Suprapubic skin (tissue), 3 donors: ENCODE data around the gene XYLT1.

Source experiments
- POLR2A ChIP-seq, 2 donors: fragments of 450-650 bp; IDR thresholded peaks; one replicate each; pipeline ENCODE4 v1.6.1; 2017; ENCODE audit warnings: antibody characterized with exemption in 2 of 2, mild to moderate bottlenecking in 2 of 2, moderate library complexity in 2 of 2
- TF ChIP-seq, protein P1 (sequence below), 2 donors: fragments of 200-600 bp in 1 of 2; fragments of 450-650 bp in 1 of 2; sonication (generic) in 1 of 2; IDR thresholded peaks; one replicate each; pipeline ENCODE4 v1.5.1; 2016 to 2019; ENCODE audit warnings: antibody characterized with exemption in 2 of 2, mild to moderate bottlenecking in 1 of 2, moderate library complexity in 1 of 2

DNA sequence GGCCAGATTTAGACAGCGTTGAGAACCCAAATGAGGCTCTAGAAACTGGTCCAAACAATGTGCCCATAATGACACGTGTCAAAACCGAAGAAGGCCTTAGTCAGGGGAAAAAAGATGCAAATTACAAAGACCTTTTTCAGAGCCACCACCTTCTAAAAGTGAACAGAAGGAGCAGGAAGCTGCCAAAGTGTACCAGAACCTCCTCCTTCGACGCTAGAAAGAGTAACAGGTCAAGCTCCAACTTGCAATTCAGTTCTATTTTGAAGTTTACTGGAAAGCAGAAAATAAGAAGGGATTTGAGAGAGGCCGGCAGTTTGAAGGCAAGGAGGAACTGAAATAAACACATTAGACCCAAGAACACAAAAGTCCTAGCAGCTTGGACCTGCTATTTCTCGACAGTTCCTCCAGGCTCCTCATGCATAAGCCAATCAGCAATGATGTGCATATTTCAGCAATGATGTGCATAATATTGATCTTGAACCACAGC lies 61.8 kb downstream of the XYLT1 start:
- TF ChIP-seq, protein P1, sequence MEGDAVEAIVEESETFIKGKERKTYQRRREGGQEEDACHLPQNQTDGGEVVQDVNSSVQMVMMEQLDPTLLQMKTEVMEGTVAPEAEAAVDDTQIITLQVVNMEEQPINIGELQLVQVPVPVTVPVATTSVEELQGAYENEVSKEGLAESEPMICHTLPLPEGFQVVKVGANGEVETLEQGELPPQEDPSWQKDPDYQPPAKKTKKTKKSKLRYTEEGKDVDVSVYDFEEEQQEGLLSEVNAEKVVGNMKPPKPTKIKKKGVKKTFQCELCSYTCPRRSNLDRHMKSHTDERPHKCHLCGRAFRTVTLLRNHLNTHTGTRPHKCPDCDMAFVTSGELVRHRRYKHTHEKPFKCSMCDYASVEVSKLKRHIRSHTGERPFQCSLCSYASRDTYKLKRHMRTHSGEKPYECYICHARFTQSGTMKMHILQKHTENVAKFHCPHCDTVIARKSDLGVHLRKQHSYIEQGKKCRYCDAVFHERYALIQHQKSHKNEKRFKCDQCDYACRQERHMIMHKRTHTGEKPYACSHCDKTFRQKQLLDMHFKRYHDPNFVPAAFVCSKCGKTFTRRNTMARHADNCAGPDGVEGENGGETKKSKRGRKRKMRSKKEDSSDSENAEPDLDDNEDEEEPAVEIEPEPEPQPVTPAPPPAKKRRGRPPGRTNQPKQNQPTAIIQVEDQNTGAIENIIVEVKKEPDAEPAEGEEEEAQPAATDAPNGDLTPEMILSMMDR (IDR thresholded peaks at IDR 0.05), result no peak
- TF ChIP-seq POLR2A (IDR thresholded peaks at IDR 0.05), result no peak
